Stomach (tissue), 19 donors: ENCODE measurements around the gene PRMT6. TPM values are rescaled to one million over a fixed set of nuclear protein-coding genes. Genes with fewer than 3 reads are reported as not detected.

Experiments used
- DNase-seq, 2 donors: peaks; one replicate each; pipeline versions ENCODE4 v3.0.0 to v3.0.0-alpha.2; 2013 to 2019
- H3K27ac ChIP-seq, 5 donors: fragments of 200-600 bp in 4 of 5; sonication (generic) in 4 of 5; one replicate each; pipeline ENCODE4 v1.5.1; 2013 to 2019; ENCODE audit warnings: mild to moderate bottlenecking in 1 of 5, moderate library complexity in 1 of 5
- H3K27me3 ChIP-seq, 3 donors: fragments of 200-600 bp; sonication (generic); one replicate each; pipeline ENCODE4 v1.5.1; 2017 to 2019; ENCODE audit warnings: mixed run types in 1 of 3
- H3K36me3 ChIP-seq, 4 donors: fragments of 200-600 bp; sonication (generic); 1 replicate in 3 of 4; 2 replicates in 1 of 4; pipeline ENCODE4 v1.5.1; 2016 to 2019
- H3K4me1 ChIP-seq, 4 donors: fragments of 200-600 bp; sonication (generic); one replicate each; pipeline ENCODE4 v1.5.1; 2016 to 2019
- H3K4me3 ChIP-seq, 4 donors: fragments of 200-600 bp; sonication (generic) in 3 of 4; one replicate each; pipeline ENCODE4 v1.5.1; 2016 to 2019; ENCODE audit warnings: mild to moderate bottlenecking in 1 of 4
- H3K9me3 ChIP-seq, 4 donors: fragments of 200-600 bp; sonication (generic); one replicate each; pipeline ENCODE4 v1.5.1; 2016 to 2019
- EP300 ChIP-seq: sonication (generic); formaldehyde crosslinking; IDR thresholded peaks from one replicate; pipeline ENCODE4 v1.6.1; 2017; ENCODE audit warnings: antibody characterized with exemption
- POLR2A ChIP-seq, 4 donors: fragments of 450-650 bp; IDR thresholded peaks; one replicate each; pipeline ENCODE4 v1.6.1; 2016; ENCODE audit warnings: antibody characterized with exemption in 4 of 4, control low read depth in 2 of 4, mild to moderate bottlenecking in 1 of 4, moderate library complexity in 1 of 4
- POLR2AphosphoS5 ChIP-seq, 3 donors: sonication (generic); formaldehyde crosslinking; IDR thresholded peaks; one replicate each; pipeline ENCODE4 v1.6.1; 2016; ENCODE audit warnings: antibody characterized with exemption in 3 of 3
- WGBS, 5 donors: extraction: QIAGEN DNeasy Blood & Tissue Kit in 3 of 5; methylation state at CpG; one replicate each; pipeline versions ENCODE4 v1.1.5 to v1.1.7; 2013 to 2018; 5-methylcytosine and 5-hydroxymethylcytosine counted together
- intact Hi-C: fragments of 100-400 bp; cut with DNase I; formaldehyde crosslinking; loops from one replicate; pipeline ENCODE4 v1.15.1; 2023; ENCODE audit warnings: low total_unique reads
- long read RNA-seq, 10 donors: transcript quantifications; one replicate each; lab custom pipeline, GENCODE V29; 2026
- polyA plus RNA-seq, 3 donors: library from polyadenylated mRNA; stranded (reverse); fragments of 200-250 nt; gene quantifications; one replicate each; pipeline ENCODE4 v1.2.3, GENCODE V29; 2013
- total RNA-seq, 5 donors: library from RNA; depleted of rRNA; stranded (reverse); fragments of >200 nt; gene quantifications; one replicate each; pipeline versions ENCODE4 v1.1.0 to v1.2.3, GENCODE V29; 2014 to 2016
- TF ChIP-seq, protein P1 (sequence below), 7 experiments: fragments of 450-650 bp in 4 of 7; fragments of 200-600 bp in 3 of 7; sonication (generic) in 3 of 7; IDR thresholded peaks; one replicate each; pipeline ENCODE4 v1.5.1; 2016 to 2019; ENCODE audit warnings: antibody characterized with exemption in 7 of 7, control low read depth in 2 of 7, mild to moderate bottlenecking in 1 of 7
- donor health status: healthy with polysubstance abuse.
- donor health status: Bipolar disorder and iron deficiency.
- donor health status: healthy.

PRMT6 gene
- total RNA-seq (10 to 100 TPM in 4 of 5 donors, not detected in 1; 14.7 to 18.8 (median 16.9) TPM), polyA plus RNA-seq (10 to 100 TPM in 2 of 3 donors, 1 to 10 TPM in 1; 8.1 to 13.2 (median 10.8) TPM)
- long read RNA-seq, donor 1, transcript PRMT6-201 (1 exons, 2,616 nt), result major isoform, 9 of 9 reads
- long read RNA-seq, donor 1, partial matches to known transcripts, result 0 of 9 reads
- long read RNA-seq, donor 1, other reads (novel, unspliced or antisense), result 0 of 9 reads
- long read RNA-seq, donor 2, transcript PRMT6-201 (1 exons, 2,616 nt), result major isoform, 20 of 20 reads
- long read RNA-seq, donor 2, partial matches to known transcripts, result 0 of 20 reads
- long read RNA-seq, donor 2, other reads (novel, unspliced or antisense), result 0 of 20 reads
- long read RNA-seq, donor 3, transcript PRMT6-201 (1 exons, 2,616 nt), result major isoform, 12 of 12 reads
- long read RNA-seq, donor 3, partial matches to known transcripts, result 0 of 12 reads
- long read RNA-seq, donor 3, other reads (novel, unspliced or antisense), result 0 of 12 reads
- long read RNA-seq, donor 4, partial matches to known transcripts, result 0 of 3 reads
- long read RNA-seq, donor 4, other reads (novel, unspliced or antisense), result 0 of 3 reads
- long read RNA-seq, donor 5, transcript PRMT6-201 (1 exons, 2,616 nt), result major isoform, 9 of 9 reads
- long read RNA-seq, donor 5, partial matches to known transcripts, result 0 of 9 reads
- long read RNA-seq, donor 5, other reads (novel, unspliced or antisense), result 0 of 9 reads
- long read RNA-seq, donor 6, result 0 reads
- long read RNA-seq, donor 7, transcript PRMT6-201 (1 exons, 2,616 nt), result major isoform, 20 of 20 reads
- long read RNA-seq, donor 7, partial matches to known transcripts, result 0 of 20 reads
- long read RNA-seq, donor 7, other reads (novel, unspliced or antisense), result 0 of 20 reads
- long read RNA-seq, donor 8, transcript PRMT6-201 (1 exons, 2,616 nt), result major isoform, 15 of 15 reads
- long read RNA-seq, donor 8, partial matches to known transcripts, result 0 of 15 reads
- long read RNA-seq, donor 8, other reads (novel, unspliced or antisense), result 0 of 15 reads
- long read RNA-seq, donor 9, transcript PRMT6-201 (1 exons, 2,616 nt), result major isoform, 23 of 23 reads
- long read RNA-seq, donor 9, partial matches to known transcripts, result 0 of 23 reads
- long read RNA-seq, donor 9, other reads (novel, unspliced or antisense), result 0 of 23 reads
- long read RNA-seq, donor 10, transcript PRMT6-201 (1 exons, 2,616 nt), result major isoform, 6 of 6 reads
- long read RNA-seq, donor 10, partial matches to known transcripts, result 0 of 6 reads
- long read RNA-seq, donor 10, other reads (novel, unspliced or antisense), result 0 of 6 reads

DNA sequence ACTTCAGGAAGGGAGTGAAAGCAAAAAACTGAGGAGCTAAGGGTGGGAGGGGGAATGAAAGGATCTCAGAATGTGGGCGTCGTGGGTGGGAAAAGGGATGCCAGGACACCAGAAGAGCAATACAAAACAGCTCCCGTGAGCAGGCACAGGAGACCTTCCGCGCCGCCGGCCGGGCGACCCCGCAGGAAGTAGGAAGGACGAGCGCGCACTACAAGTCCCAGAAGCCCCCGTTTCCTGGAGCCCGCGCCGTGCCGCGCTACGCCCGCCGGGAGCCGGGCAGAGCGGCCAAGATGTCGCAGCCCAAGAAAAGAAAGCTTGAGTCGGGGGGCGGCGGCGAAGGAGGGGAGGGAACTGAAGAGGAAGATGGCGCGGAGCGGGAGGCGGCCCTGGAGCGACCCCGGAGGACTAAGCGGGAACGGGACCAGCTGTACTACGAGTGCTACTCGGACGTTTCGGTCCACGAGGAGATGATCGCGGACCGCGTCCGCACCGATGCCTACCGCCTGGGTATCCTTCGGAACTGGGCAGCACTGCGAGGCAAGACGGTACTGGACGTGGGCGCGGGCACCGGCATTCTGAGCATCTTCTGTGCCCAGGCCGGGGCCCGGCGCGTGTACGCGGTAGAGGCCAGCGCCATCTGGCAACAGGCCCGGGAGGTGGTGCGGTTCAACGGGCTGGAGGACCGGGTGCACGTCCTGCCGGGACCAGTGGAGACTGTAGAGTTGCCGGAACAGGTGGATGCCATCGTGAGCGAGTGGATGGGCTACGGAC lies at the start of gene PRMT6:
TSS of gene PRMT6 (plus strand) at position 249 of the 771 bp plus-strand sequence. CDS start at position 291, 42 bp downstream.
- peak within 1 kb of the TSS; percentile 78 to 90 (median 88) for H3K27ac ChIP-seq
- DNase-seq, result peak; percentile 86 to 95
- intact Hi-C loops, result no loop called here
- no peaks in the 10 kb centered on the region for H3K27me3 ChIP-seq
- TF ChIP-seq POLR2AphosphoS5 (IDR thresholded peaks at IDR 0.05), result peak; percentile 49 to 86 (median 53)
- TF ChIP-seq, protein P1, sequence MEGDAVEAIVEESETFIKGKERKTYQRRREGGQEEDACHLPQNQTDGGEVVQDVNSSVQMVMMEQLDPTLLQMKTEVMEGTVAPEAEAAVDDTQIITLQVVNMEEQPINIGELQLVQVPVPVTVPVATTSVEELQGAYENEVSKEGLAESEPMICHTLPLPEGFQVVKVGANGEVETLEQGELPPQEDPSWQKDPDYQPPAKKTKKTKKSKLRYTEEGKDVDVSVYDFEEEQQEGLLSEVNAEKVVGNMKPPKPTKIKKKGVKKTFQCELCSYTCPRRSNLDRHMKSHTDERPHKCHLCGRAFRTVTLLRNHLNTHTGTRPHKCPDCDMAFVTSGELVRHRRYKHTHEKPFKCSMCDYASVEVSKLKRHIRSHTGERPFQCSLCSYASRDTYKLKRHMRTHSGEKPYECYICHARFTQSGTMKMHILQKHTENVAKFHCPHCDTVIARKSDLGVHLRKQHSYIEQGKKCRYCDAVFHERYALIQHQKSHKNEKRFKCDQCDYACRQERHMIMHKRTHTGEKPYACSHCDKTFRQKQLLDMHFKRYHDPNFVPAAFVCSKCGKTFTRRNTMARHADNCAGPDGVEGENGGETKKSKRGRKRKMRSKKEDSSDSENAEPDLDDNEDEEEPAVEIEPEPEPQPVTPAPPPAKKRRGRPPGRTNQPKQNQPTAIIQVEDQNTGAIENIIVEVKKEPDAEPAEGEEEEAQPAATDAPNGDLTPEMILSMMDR (IDR thresholded peaks at IDR 0.05), result no peak
- H3K9me3 ChIP-seq, result no peaks in the 10 kb centered on the region
- H3K36me3 ChIP-seq, result peaks cover 0 to 15% (median 13%) of the 10 kb centered on the region in 4 donors
- 0 to 1% (median 0%) methylated on average over 58 to 73 of the region's 73 CpGs for WGBS, 5 donors
- peak within 1 kb of the TSS; percentile 91 to 95 (median 92) for H3K4me3 ChIP-seq
- H3K4me1 ChIP-seq, result peaks cover 6 to 28% (median 18%) of the 10 kb centered on the region in 4 donors

GRCh38 chr1:107009281-107009680 lies 47.2 kb upstream of the PRMT6 start:
- peak in 1 of 2 donors; percentile 37 for DNase-seq
- Histone ChIP-seq H3K9me3 (no peaks in the 10 kb centered on the region), H3K4me3 (no peak overlapping the region), H3K36me3 (no peaks in the 10 kb centered on the region), H3K4me1 (no peaks in the 10 kb centered on the region), H3K27ac (no peak overlapping the region), H3K27me3 (no peaks in the 10 kb centered on the region)
- no peak for TF ChIP-seq EP300
- TF ChIP-seq POLR2A (IDR thresholded peaks at IDR 0.05), result no peak
- TF ChIP-seq, protein P1 (IDR thresholded peaks at IDR 0.05), result no peak
- no peak for TF ChIP-seq POLR2AphosphoS5 (IDR thresholded peaks at IDR 0.05)
- intact Hi-C loops, result no loop called here
- 78 to 84% (median 80%) methylated on average over 3 of the region's 3 CpGs for WGBS, 5 donors

DNA sequence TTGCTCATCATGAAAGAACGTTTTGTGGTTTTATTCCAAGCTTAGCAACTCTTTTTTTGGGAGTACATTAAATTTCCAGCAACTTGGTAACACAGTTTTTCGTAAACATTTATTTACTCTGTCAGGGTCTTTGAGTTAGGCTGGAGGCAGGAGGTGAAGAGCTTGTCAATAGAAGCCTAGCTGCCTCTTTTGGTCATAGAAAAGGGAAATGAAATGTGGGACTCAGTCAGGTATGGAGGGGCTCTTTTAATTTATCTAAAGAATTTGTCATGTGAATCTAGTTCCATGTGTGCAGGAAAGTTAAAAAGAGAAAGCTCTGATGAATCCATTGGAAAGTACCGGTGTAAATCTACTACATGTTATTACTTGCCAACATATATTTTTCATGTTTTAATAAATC lies 45.9 kb upstream of the PRMT6 start:
- Histone ChIP-seq H3K27me3 (no peaks in the 10 kb centered on the region), H3K9me3 (no peaks in the 10 kb centered on the region), H3K4me3 (no peak overlapping the region), H3K36me3 (no peaks in the 10 kb centered on the region), H3K27ac (no peak overlapping the region), H3K4me1 (no peaks in the 10 kb centered on the region)
- 60 to 67% (median 65%) methylated on average over 3 of the region's 3 CpGs for WGBS, 5 donors
- no peak for TF ChIP-seq POLR2A (IDR thresholded peaks at IDR 0.05)
- no peak for TF ChIP-seq POLR2AphosphoS5 (IDR thresholded peaks at IDR 0.05)
- TF ChIP-seq, protein P1 (IDR thresholded peaks at IDR 0.05), result no peak
- TF ChIP-seq EP300, result no peak
- no peak for DNase-seq
- intact Hi-C loops, result no loop called here
